ENCODE data around the gene DDOST.
"Not testable (repeated sequence)": the region's sequence is repeated elsewhere in the genome, so short reads cannot be mapped to it uniquely, and the experiment has no call there.

DDOST gene

GRCh38 chr1:20625176-20626097, 35.7 kb downstream of the DDOST start:
- DNase-seq (ENCODE audit: low read depth in 2 of 2) = no peak

GRCh38 chr1:20624709-20625108, 36.5 kb downstream of the DDOST start:
- DNase-seq (ENCODE audit: low read depth in 2 of 2) = no peak

- DNase-seq (ENCODE audit: low read depth in 2 of 2) = no peak
These were observed 40.2 kb downstream of the DDOST start for GRCh38 chr1:20621012-20621411.

GRCh38 chr1:20619999-20620398, 41.2 kb downstream of the DDOST start:
- no peak for DNase-seq (ENCODE audit: low read depth in 2 of 2)

GRCh38 chr1:20618550-20618949, 42.6 kb downstream of the DDOST start:
- DNase-seq (ENCODE audit: low read depth in 2 of 2) = no peak

- no peak for DNase-seq (ENCODE audit: low read depth in 2 of 2)
These were observed 44.2 kb downstream of the DDOST start for GRCh38 chr1:20616847-20617487.

GRCh38 chr1:20615946-20616846, 45.0 kb downstream of the DDOST start:
- no peak for DNase-seq (ENCODE audit: low read depth in 2 of 2)

- no peak for DNase-seq (ENCODE audit: low read depth in 2 of 2)
These were observed 47.0 kb downstream of the DDOST start for GRCh38 chr1:20614131-20614579.

GRCh38 chr1:20612221-20612746, 48.9 kb downstream of the DDOST start:
- no peak for DNase-seq (ENCODE audit: low read depth in 2 of 2)

- DNase-seq (ENCODE audit: low read depth in 2 of 2) = no peak
These were observed 49.5 kb downstream of the DDOST start for GRCh38 chr1:20611652-20612051.

- DNase-seq (ENCODE audit: low read depth in 2 of 2) = no peak
These were observed 50.2 kb downstream of the DDOST start for GRCh38 chr1:20610970-20611369.

- DNase-seq (ENCODE audit: low read depth in 2 of 2) = no peak
These were observed 51.6 kb downstream of the DDOST start for GRCh38 chr1:20609541-20609940.

- not testable (repeated sequence) for DNase-seq (ENCODE audit: low read depth in 2 of 2)
These were observed 54.2 kb downstream of the DDOST start for GRCh38 chr1:20606801-20607570.

GRCh38 chr1:20604678-20605077, 56.5 kb downstream of the DDOST start:
- DNase-seq (ENCODE audit: low read depth in 2 of 2) = no peak

GRCh38 chr1:20603504-20604464, 57.4 kb downstream of the DDOST start:
- no peak for DNase-seq (ENCODE audit: low read depth in 2 of 2)

- DNase-seq (ENCODE audit: low read depth in 2 of 2) = no peak
These were observed 58.2 kb downstream of the DDOST start for GRCh38 chr1:20602851-20603450.

All from stimulated activated CD4-positive, alpha-beta T cell treated with anti-CD3 and anti-CD28 coated beads, Interleukin-1b, Interleukin-23, amount 100 ng/mL, for 1 hour (primary cell).